Liver (tissue), 9 donors: ENCODE results near the gene COL9A1. TPM values are rescaled to one million over a fixed set of nuclear protein-coding genes. Genes with fewer than 3 reads are reported as not detected.

Source experiments
- DNase-seq: peaks from one replicate; pipeline ENCODE4 v3.0.0-alpha.2; 2017; ENCODE audit warnings: low spot score
- H3K27ac ChIP-seq, 2 donors: one replicate each; pipeline ENCODE4 v1.7.0; 2013; ENCODE audit warnings: inconsistent platforms in 2 of 2, low read length in 2 of 2, control low read depth in 1 of 2, low read depth in 1 of 2, mild to moderate bottlenecking in 1 of 2
- H3K27me3 ChIP-seq, 4 donors: one replicate each; pipeline versions ENCODE4 v1.6.1 to v1.7.0; 2013; ENCODE audit warnings: low read length in 3 of 4, inconsistent platforms in 1 of 4, mild to moderate bottlenecking in 1 of 4, moderate library complexity in 1 of 4; ENCODE audit not compliant: control insufficient read depth in 4 of 4, insufficient read depth in 4 of 4
- H3K36me3 ChIP-seq, 4 donors: one replicate each; pipeline versions ENCODE4 v1.6.1 to v1.7.0; 2013; ENCODE audit warnings: low read length in 3 of 4, mild to moderate bottlenecking in 3 of 4, low read depth in 1 of 4, moderate library complexity in 1 of 4; ENCODE audit not compliant: control insufficient read depth in 4 of 4, insufficient read depth in 3 of 4
- H3K4me1 ChIP-seq, 4 donors: one replicate each; pipeline versions ENCODE4 v1.6.1 to v1.7.0; 2013; ENCODE audit warnings: low read length in 3 of 4, mild to moderate bottlenecking in 3 of 4, moderate library complexity in 1 of 4; ENCODE audit not compliant: control insufficient read depth in 4 of 4, insufficient read depth in 4 of 4
- H3K4me3 ChIP-seq, 3 donors: one replicate each; pipeline versions ENCODE4 v1.6.1 to v1.7.0; 2013; ENCODE audit warnings: low read length in 3 of 3, control low read depth in 1 of 3, low read depth in 1 of 3, mild to moderate bottlenecking in 1 of 3
- H3K9ac ChIP-seq, 2 donors: one replicate each; pipeline ENCODE4 v1.7.0; 2013; ENCODE audit warnings: low read length in 2 of 2, mild to moderate bottlenecking in 2 of 2, moderate library complexity in 2 of 2, control low read depth in 1 of 2, low read depth in 1 of 2
- H3K9me3 ChIP-seq, 4 donors: one replicate each; pipeline versions ENCODE4 v1.6.1 to v1.7.0; 2013; ENCODE audit warnings: low read length in 3 of 4; ENCODE audit not compliant: control insufficient read depth in 4 of 4
- CTCF ChIP-seq: fragments of 150-350 bp; IDR thresholded peaks from 2 replicates; pipeline ENCODE4 v1.5.1; 2017; ENCODE audit warnings: improper control_type of control experiment, low read depth, low read length; ENCODE audit not compliant: missing input control
- FOXA1 ChIP-seq: IDR thresholded peaks from 2 replicates; pipeline ENCODE4 v1.6.1; 2016; ENCODE audit warnings: antibody characterized with exemption
- GABPA ChIP-seq, 2 donors: IDR thresholded peaks in 1 of 2; conservative IDR thresholded peaks in 1 of 2; 2 replicates each; pipeline ENCODE4 v1.6.1; 2016; ENCODE audit warnings: antibody characterized with exemption in 2 of 2, mild to moderate bottlenecking in 1 of 2, moderate library complexity in 1 of 2
- JUND ChIP-seq, 2 donors: IDR thresholded peaks; 2 replicates each; pipeline ENCODE4 v1.6.1; 2016; ENCODE audit warnings: antibody characterized with exemption in 2 of 2
- MAX ChIP-seq: IDR thresholded peaks from 2 replicates; pipeline ENCODE4 v1.6.1; 2016; ENCODE audit warnings: antibody characterized with exemption
- NR2F2 ChIP-seq: IDR thresholded peaks from 2 replicates; pipeline ENCODE4 v1.6.1; 2016; ENCODE audit warnings: antibody characterized with exemption
- REST ChIP-seq: IDR thresholded peaks from 2 replicates; pipeline ENCODE4 v1.6.1; 2016; ENCODE audit warnings: antibody characterized with exemption, mild to moderate bottlenecking
- RXRA ChIP-seq, 2 donors: IDR thresholded peaks; 2 replicates each; pipeline ENCODE4 v1.6.1; 2017 to 2018; ENCODE audit warnings: antibody characterized with exemption in 2 of 2, mild to moderate bottlenecking in 1 of 2
- SP1 ChIP-seq: IDR thresholded peaks from 2 replicates; pipeline ENCODE4 v1.6.1; 2018; ENCODE audit warnings: antibody characterized with exemption, mild to moderate bottlenecking
- TAF1 ChIP-seq: conservative IDR thresholded peaks from 2 replicates; pipeline ENCODE4 v1.6.1; 2016; ENCODE audit warnings: antibody characterized with exemption, mild to moderate bottlenecking
- YY1 ChIP-seq: IDR thresholded peaks from 2 replicates; pipeline ENCODE4 v1.6.1; 2016; ENCODE audit warnings: antibody characterized with exemption, mild to moderate bottlenecking
- WGBS: extraction: QIAGEN DNeasy Blood & Tissue Kit; methylation state at CpG from one replicate; pipeline ENCODE4 v1.1.7; 2013; 5-methylcytosine and 5-hydroxymethylcytosine counted together
- polyA plus RNA-seq, 2 donors: library from polyadenylated mRNA; stranded (reverse) in 1 of 2; unstranded in 1 of 2; fragments of 200-250 nt in 1 of 2; fragments of >200 nt in 1 of 2; fragmentation: Nextera tagmentation in 1 of 2; extraction: Ambion mirVana in 1 of 2; gene quantifications; one replicate each; pipeline versions ENCODE4 v1.2.1 to v1.2.3, GENCODE V29; 2013 to 2015
- total RNA-seq, 2 donors: library from RNA; depleted of rRNA; stranded (reverse); fragments of >200 nt; gene quantifications; one replicate each; pipeline ENCODE4 v1.2.3, GENCODE V29; 2014
- donor health status: healthy.
- donor health status: healthy.
- donor health status: healthy.
- donor health status: healthy.
- donor health status: healthy.

Gene COL9A1
- total and polyA plus RNA-seq, 4 donors, result 0.01 to 1.4 TPM; not detected in 2

- no peaks in the 10 kb centered on the region for H3K27me3 ChIP-seq
- WGBS, result 76% methylated on average over 1 of the region's 1 CpG
- no peaks in the 10 kb centered on the region for H3K36me3 ChIP-seq
- H3K4me1 ChIP-seq, result peaks cover 0 to 9% (median 4%) of the 10 kb centered on the region in 4 donors
- H3K9ac ChIP-seq, result no peak overlapping the region
- TF ChIP-seq FOXA1, result no peak
- no peak for TF ChIP-seq CTCF
- no peak for TF ChIP-seq YY1
- no peak for TF ChIP-seq GABPA (IDR thresholded peaks at IDR 0.05 in 1 of 2, conservative IDR thresholded peaks at IDR 0.05 in 1 of 2)
- no peak for TF ChIP-seq MAX
- no peak for TF ChIP-seq RXRA (IDR thresholded peaks at IDR 0.05)
- no peak for TF ChIP-seq REST
- no peak for TF ChIP-seq SP1
- TF ChIP-seq JUND (IDR thresholded peaks at IDR 0.05), result no peak
- H3K4me3 ChIP-seq, result no peak overlapping the region
- H3K27ac ChIP-seq, result no peak overlapping the region
- DNase-seq, result no peak
- no peaks in the 10 kb centered on the region for H3K9me3 ChIP-seq
Measured at GRCh38 chr6:70219943-70220613, 82.8 kb downstream of the COL9A1 start.

DNA sequence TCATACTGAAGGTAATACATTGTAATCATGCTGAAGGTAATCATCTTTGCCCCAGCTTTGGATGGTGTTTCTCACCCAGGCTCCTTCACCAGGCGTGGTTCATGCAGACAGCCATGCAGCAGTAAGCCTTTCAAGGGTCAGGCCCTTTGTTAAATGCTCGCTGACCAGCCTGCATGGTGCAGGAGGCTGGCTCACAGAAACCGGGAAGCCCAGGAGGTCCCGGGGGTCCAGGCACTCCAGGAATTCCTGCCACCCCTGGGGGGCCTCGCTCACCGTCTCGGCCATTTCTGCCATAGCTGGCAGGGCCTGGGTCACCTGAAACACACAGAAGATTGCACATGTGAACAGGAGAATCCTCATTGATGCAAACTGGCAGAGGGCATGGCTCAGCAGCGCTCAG is 86.1 kb downstream of the COL9A1 start:
- H3K36me3 ChIP-seq, result no peaks in the 10 kb centered on the region
- peaks cover 0 to 8% (median 4%) of the 10 kb centered on the region in 4 donors for H3K4me1 ChIP-seq
- H3K4me3 ChIP-seq, result no peak overlapping the region
- peaks cover 0 to 5% (median 0%) of the 10 kb centered on the region in 4 donors for H3K27me3 ChIP-seq
- WGBS, result 68% methylated on average over 8 of the region's 8 CpGs
- no peak overlapping the region for H3K9ac ChIP-seq
- TF ChIP-seq TAF1 (no peak), REST (no peak), FOXA1 (no peak), NR2F2 (no peak)
- DNase-seq, result no peak
- no peak overlapping the region for H3K27ac ChIP-seq
- no peaks in the 10 kb centered on the region for H3K9me3 ChIP-seq
